ENCODE results near the gene AP5Z1.

Gene AP5Z1

DNA sequence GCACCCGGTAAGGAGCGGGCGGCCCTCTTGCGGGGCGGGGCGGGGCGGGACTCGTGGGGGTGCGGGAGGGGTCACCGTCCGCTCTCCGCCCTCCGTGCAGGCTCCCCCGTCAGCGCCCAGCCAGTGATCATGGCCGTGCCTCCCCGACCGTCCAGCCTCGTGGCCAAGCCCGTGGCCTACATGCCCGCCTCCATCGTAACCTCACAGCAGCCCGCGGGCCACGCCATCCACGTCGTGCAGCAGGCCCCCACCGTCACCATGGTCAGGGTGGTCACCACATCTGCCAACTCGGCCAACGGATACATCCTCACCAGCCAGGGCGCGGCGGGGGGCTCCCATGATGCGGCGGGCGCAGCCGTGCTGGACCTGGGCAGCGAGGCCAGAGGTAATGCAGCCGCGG is 16.2 kb upstream of the AP5Z1 start:
- no peak overlapping the region for H3K4me3 ChIP-seq (replicated peaks; ENCODE audit: low read depth, low read length)
- DNase-seq (ENCODE audit: low read depth), result no peak
- TF ChIP-seq, protein P1, sequence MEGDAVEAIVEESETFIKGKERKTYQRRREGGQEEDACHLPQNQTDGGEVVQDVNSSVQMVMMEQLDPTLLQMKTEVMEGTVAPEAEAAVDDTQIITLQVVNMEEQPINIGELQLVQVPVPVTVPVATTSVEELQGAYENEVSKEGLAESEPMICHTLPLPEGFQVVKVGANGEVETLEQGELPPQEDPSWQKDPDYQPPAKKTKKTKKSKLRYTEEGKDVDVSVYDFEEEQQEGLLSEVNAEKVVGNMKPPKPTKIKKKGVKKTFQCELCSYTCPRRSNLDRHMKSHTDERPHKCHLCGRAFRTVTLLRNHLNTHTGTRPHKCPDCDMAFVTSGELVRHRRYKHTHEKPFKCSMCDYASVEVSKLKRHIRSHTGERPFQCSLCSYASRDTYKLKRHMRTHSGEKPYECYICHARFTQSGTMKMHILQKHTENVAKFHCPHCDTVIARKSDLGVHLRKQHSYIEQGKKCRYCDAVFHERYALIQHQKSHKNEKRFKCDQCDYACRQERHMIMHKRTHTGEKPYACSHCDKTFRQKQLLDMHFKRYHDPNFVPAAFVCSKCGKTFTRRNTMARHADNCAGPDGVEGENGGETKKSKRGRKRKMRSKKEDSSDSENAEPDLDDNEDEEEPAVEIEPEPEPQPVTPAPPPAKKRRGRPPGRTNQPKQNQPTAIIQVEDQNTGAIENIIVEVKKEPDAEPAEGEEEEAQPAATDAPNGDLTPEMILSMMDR (IDR thresholded peaks at IDR 0.05; ENCODE audit: low read length, missing control alignments), result no peak

DNA sequence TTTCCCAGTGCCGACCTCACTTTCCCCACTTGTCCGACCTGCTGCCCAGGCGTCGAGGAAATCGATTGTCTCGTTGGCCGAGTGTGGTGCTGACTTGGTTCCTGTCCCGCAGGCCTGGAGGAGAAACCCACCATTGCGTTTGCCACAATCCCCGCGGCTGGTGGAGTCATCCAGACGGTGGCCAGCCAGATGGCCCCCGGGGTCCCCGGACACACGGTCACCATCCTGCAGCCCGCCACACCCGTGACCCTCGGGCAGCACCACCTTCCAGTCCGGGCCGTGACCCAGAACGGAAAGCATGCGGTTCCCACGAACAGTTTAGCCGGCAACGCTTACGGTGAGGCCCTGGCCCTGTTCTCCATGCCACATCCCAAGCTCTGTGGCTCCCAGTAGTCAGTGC is 14.5 kb upstream of the AP5Z1 start:
- DNase-seq (ENCODE audit: low read depth), result no peak
- no peak overlapping the region for H3K4me3 ChIP-seq (replicated peaks; ENCODE audit: low read depth, low read length)
- TF ChIP-seq, protein P1 (IDR thresholded peaks at IDR 0.05; ENCODE audit: low read length, missing control alignments), result no peak

DNA sequence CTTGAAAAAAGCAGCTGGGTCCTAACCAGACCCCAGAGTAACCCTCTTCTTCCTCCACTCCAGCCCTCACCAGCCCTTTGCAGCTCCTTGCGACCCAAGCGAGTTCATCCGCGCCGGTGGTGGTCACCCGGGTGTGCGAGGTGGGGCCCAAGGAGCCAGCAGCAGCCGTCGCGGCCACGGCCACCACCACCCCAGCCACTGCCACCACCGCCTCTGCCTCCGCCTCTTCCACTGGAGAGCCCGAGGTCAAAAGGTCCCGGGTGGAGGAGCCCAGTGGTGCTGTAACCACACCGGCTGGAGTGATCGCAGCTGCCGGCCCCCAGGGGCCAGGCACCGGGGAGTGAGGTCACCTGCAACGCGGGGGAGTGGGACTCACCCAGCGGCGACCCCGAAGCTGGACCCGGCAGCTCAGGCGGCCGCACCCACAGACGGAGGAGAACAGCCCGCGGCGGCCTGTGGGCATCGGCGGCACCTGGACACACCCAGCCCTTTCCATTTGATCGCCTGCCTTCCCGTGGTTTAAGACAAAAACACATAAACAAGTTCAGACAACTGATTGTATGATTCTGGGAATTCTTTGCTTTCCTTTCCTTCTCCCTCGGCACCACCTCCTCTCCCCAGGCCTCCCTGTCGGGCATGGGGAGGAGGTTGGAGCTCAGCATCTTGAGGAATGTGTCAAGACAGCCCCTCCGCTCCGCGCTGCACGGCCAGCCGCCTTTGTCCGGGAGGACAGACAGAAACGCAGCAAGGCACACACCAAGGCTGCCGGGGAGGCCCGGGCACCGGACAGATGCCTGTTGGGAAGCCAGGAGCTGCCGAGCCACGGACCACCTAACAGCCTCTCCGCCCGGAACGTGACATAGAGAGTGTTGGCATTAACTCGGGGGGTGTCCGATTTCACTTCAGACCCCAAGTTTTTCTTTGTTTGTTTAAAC is 13.0 kb upstream of the AP5Z1 start:
- H3K4me3 ChIP-seq (replicated peaks; ENCODE audit: low read depth, low read length), result no peak overlapping the region
- TF ChIP-seq, protein P1 (IDR thresholded peaks at IDR 0.05; ENCODE audit: low read length, missing control alignments), result no peak

DNA sequence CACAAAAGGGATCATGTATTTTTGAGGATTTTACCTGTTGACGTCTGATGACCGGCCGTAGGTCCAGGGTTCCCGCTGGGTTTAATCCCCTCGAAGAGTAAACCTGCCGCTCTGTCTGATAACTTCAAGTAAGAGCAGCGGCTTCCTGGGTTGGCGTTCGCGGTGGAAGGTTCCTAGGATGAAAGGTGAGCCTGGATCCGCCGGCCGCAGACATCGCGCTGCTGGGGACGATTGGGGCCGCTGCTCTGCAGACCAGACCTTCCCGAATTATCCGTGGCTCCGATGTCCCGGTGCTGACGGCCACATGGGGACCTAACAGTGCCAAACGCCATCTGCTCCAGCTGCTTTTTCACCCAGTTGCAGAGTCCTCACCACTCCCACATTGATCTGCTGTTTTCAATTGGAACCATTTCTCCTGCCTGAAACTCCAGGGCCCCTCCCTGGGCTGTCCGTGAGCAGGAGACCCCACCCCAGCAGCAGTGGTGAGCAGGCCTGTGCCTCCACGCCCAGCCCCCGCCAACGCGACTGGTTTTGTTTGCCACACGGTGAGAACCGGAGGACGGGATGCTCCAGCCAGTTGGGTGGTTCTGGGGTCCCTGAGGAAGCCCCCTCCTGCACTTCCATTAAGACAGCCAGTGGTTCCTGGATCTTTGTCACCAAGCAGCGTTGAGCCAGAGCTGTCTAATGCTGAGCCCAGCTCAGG is 12.2 kb upstream of the AP5Z1 start:
- no peak for DNase-seq (ENCODE audit: low read depth)
- H3K4me3 ChIP-seq (replicated peaks; ENCODE audit: low read depth, low read length), result no peak overlapping the region
- TF ChIP-seq, protein P1 (IDR thresholded peaks at IDR 0.05; ENCODE audit: low read length, missing control alignments), result no peak

More for the DNA sequence above, 13.0 kb upstream of the AP5Z1 start:
- no peak for DNase-seq (ENCODE audit: low read depth)

DNA sequence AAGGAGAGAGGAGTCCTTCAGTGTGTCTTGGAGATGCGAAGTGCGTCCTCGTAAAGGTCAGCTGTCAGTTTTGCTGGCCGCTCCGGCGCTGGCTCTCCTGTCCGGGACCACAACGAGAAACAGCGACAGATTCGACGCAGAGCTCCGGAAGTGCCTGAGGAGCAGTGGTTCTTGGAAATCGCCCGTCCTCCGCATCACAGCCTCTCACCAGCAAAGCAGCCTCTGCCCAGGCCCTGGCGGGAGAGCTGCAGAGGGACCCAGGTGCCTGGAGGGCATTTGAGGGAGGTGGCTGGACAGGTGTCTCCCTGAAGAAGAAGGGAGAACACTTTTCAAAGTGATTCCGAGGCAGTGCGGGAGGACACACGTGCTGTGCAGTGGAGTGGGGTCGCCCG is 11.6 kb upstream of the AP5Z1 start:
- DNase-seq (ENCODE audit: low read depth), result no peak
- TF ChIP-seq, protein P1 (IDR thresholded peaks at IDR 0.05; ENCODE audit: low read length, missing control alignments), result no peak
- no peak overlapping the region for H3K4me3 ChIP-seq (replicated peaks; ENCODE audit: low read depth, low read length)

DNA sequence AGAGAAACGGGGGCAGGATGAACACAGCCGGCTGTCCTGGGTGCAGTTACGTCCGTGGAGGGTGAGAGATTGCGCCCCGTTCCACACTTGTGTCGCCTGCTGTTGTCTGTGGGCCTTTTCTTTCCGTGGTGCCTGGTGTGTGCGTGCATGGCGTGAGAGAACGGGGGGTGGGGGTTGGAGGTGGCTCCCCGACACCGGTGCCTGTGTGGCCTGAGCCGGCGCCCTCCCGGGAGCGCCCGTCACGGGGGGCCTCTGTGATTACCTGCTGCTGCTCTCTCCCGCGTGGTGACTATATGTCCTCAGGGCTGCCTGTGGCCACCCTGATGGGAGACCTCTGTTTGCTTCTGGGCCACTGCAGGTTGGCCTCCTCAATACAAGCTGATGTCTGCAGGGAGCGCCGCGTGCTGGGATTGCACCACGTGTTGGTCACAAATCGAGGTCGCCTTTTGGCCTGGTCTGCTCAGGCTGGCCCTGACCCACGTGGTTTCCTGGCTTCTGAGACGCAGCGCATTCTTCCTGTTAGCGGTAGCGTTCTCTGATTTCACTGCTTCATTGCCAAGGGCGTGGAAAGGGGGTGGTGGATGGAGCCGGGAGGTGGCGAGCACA is 10.9 kb upstream of the AP5Z1 start:
- H3K4me3 ChIP-seq (replicated peaks; ENCODE audit: low read depth, low read length), result no peak overlapping the region
- no peak for DNase-seq (ENCODE audit: low read depth)
- TF ChIP-seq, protein P1 (IDR thresholded peaks at IDR 0.05; ENCODE audit: low read length, missing control alignments), result no peak
